OCI-LY3 (cell line): ENCODE results near the gene TMEM42.

Experiments used
- H2AFZ ChIP-seq: fragments of 200-600, 300-600 bp; shearing (Covaris generic); 2 replicates; pipeline ENCODE4 v1.6.0; 2014; ENCODE audit warnings: antibody characterized with exemption, low read depth, low read length
- H3K27ac ChIP-seq: fragments of 200-600, 300-600 bp; sonication (generic); 2 replicates; pipeline ENCODE4 v1.5.1; 2014; ENCODE audit warnings: mild to moderate bottlenecking, low read length, moderate library complexity, mixed read lengths
- H3K27me3 ChIP-seq: fragments of 200-600, 300-600 bp; sonication (generic); 2 replicates; pipeline ENCODE4 v1.6.1; 2014; ENCODE audit warnings: low read depth, low read length, mixed read lengths
- H3K36me3 ChIP-seq: fragments of 200-600, 300-600 bp; sonication (generic); replicated peaks from 2 replicates; pipeline ENCODE3; 2014; ENCODE audit warnings: low read depth, low read length, mixed read lengths
- H3K4me1 ChIP-seq: fragments of 300-600, 200-600 bp; sonication (generic); 2 replicates; pipeline ENCODE4 v1.6.1; 2014; ENCODE audit warnings: low read length, mixed read lengths
- H3K4me2 ChIP-seq: fragments of 200-600, 300-600 bp; sonication (generic); 2 replicates; pipeline ENCODE4 v1.6.1; 2014; ENCODE audit warnings: low read length, mixed read lengths
- H3K4me3 ChIP-seq: fragments of 300-600, 200-600 bp; sonication (generic); 2 replicates; pipeline ENCODE4 v1.5.1; 2014; ENCODE audit warnings: antibody characterized with exemption, mild to moderate bottlenecking, low read length, moderate library complexity
- H3K79me2 ChIP-seq: fragments of 300-600, 200-600 bp; shearing (Covaris generic); 2 replicates; pipeline ENCODE4 v1.6.1; 2014; ENCODE audit warnings: mild to moderate bottlenecking, low read length, mixed read lengths
- H3K9ac ChIP-seq: fragments of 300-600, 200-600 bp; shearing (Covaris generic); 2 replicates; pipeline ENCODE4 v1.6.0; 2014; ENCODE audit warnings: mild to moderate bottlenecking, low read length, moderate library complexity
- H3K9me3 ChIP-seq: fragments of 200-600, 300-600 bp; shearing (Covaris generic); 2 replicates; pipeline ENCODE4 v1.6.1; 2014; ENCODE audit warnings: low read length, mixed read lengths; ENCODE audit not compliant: insufficient read depth
- H4K20me1 ChIP-seq: fragments of 200-600, 300-600 bp; sonication (generic); 2 replicates; pipeline ENCODE4 v1.6.1; 2016; ENCODE audit warnings: low read length, mixed read lengths; ENCODE audit not compliant: insufficient read depth
- EZH2phosphoT487 ChIP-seq: fragments of 200-600 bp; shearing (Covaris generic); IDR thresholded peaks from 2 replicates; pipeline ENCODE4 v1.6.1; 2018; ENCODE audit warnings: antibody characterized with exemption, mixed run types, low read depth
- TF ChIP-seq, protein P1 (sequence below): fragments of 200-600, 300-600 bp; sonication (generic); IDR thresholded peaks from 2 replicates; pipeline ENCODE4 v1.5.1; 2014; ENCODE audit warnings: antibody characterized with exemption, low read length, low read depth

Gene TMEM42

GRCh38 chr3:44914936-44915335, 53.2 kb downstream of the TMEM42 start:
- H2AFZ ChIP-seq, result no peak overlapping the region
- H3K4me2 ChIP-seq, result no peak overlapping the region
- TF ChIP-seq, protein P1, sequence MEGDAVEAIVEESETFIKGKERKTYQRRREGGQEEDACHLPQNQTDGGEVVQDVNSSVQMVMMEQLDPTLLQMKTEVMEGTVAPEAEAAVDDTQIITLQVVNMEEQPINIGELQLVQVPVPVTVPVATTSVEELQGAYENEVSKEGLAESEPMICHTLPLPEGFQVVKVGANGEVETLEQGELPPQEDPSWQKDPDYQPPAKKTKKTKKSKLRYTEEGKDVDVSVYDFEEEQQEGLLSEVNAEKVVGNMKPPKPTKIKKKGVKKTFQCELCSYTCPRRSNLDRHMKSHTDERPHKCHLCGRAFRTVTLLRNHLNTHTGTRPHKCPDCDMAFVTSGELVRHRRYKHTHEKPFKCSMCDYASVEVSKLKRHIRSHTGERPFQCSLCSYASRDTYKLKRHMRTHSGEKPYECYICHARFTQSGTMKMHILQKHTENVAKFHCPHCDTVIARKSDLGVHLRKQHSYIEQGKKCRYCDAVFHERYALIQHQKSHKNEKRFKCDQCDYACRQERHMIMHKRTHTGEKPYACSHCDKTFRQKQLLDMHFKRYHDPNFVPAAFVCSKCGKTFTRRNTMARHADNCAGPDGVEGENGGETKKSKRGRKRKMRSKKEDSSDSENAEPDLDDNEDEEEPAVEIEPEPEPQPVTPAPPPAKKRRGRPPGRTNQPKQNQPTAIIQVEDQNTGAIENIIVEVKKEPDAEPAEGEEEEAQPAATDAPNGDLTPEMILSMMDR, result no peak; the same call in none of the 2 replicates
- no peak for TF ChIP-seq EZH2phosphoT487
- no peaks in the 10 kb centered on the region for H3K4me1 ChIP-seq
- no peaks in the 10 kb centered on the region for H3K27me3 ChIP-seq
- H3K36me3 ChIP-seq, result no peaks in the 10 kb centered on the region
- no peaks in the 10 kb centered on the region for H3K9me3 ChIP-seq
- 0 out of 2 replicates have a peak, but pooled peaks cover 3% of the 10 kb centered on the region for H4K20me1 ChIP-seq
- H3K4me3 ChIP-seq, result no peak overlapping the region
- no peak overlapping the region for H3K9ac ChIP-seq
- no peak overlapping the region for H3K27ac ChIP-seq
- H3K79me2 ChIP-seq, result no peaks in the 10 kb centered on the region
